Subcutaneous abdominal adipose tissue (tissue), 5 donors: ENCODE data around the gene FAF1.

ENCODE experiments used
- H3K27ac ChIP-seq: one replicate; pipeline ENCODE4 v1.7.0; 2013; ENCODE audit warnings: low read depth, mild to moderate bottlenecking, inconsistent platforms, low read length, moderate library complexity
- H3K27me3 ChIP-seq, 5 donors: one replicate each; pipeline ENCODE4 v1.7.0; 2013; ENCODE audit warnings: low read length in 5 of 5, inconsistent platforms in 1 of 5; ENCODE audit not compliant: control insufficient read depth in 5 of 5, insufficient read depth in 4 of 5
- H3K36me3 ChIP-seq, 5 donors: one replicate each; pipeline ENCODE4 v1.7.0; 2013; ENCODE audit warnings: low read length in 5 of 5; ENCODE audit not compliant: control insufficient read depth in 5 of 5, insufficient read depth in 5 of 5
- H3K4me1 ChIP-seq, 5 donors: one replicate each; pipeline ENCODE4 v1.7.0; 2013; ENCODE audit warnings: low read length in 5 of 5, mild to moderate bottlenecking in 3 of 5, moderate library complexity in 1 of 5; ENCODE audit not compliant: control insufficient read depth in 5 of 5, insufficient read depth in 5 of 5
- H3K4me3 ChIP-seq, 5 donors: one replicate each; pipeline ENCODE4 v1.7.0; 2013; ENCODE audit warnings: low read length in 5 of 5, low read depth in 1 of 5
- H3K9ac ChIP-seq, 5 donors: one replicate each; pipeline ENCODE4 v1.7.0; 2013; ENCODE audit warnings: low read length in 5 of 5, mild to moderate bottlenecking in 4 of 5, moderate library complexity in 3 of 5
- H3K9me3 ChIP-seq, 5 donors: one replicate each; pipeline ENCODE4 v1.7.0; 2013; ENCODE audit warnings: low read length in 5 of 5; ENCODE audit not compliant: control insufficient read depth in 5 of 5
- donor health status: healthy.
- donor health status: healthy.
- donor health status: healthy.
- donor health status: healthy.
- donor health status: healthy.

FAF1 gene

GRCh38 chr1:50521703-50522102, 438.4 kb downstream of the FAF1 start:
- Histone ChIP-seq H3K9me3 (peaks cover 0 to 8% (median 0%) of the 10 kb centered on the region in 5 donors), H3K36me3 (peaks cover 5 to 29% (median 9%) of the 10 kb centered on the region in 5 donors), H3K4me1 (no peaks in the 10 kb centered on the region), H3K27me3 (no peaks in the 10 kb centered on the region), H3K4me3 (no peak overlapping the region), H3K27ac (no peak overlapping the region), H3K9ac (no peak overlapping the region)

GRCh38 chr1:50517488-50517887, 442.6 kb downstream of the FAF1 start:
- no peak overlapping the region for H3K4me3 ChIP-seq
- H3K9ac ChIP-seq, result no peak overlapping the region
- H3K27me3 ChIP-seq, result no peaks in the 10 kb centered on the region
- no peaks in the 10 kb centered on the region for H3K4me1 ChIP-seq
- no peak overlapping the region for H3K27ac ChIP-seq
- H3K9me3 ChIP-seq, result no peaks in the 10 kb centered on the region
- peaks cover 2 to 39% (median 17%) of the 10 kb centered on the region in 5 donors for H3K36me3 ChIP-seq

GRCh38 chr1:50516056-50516455, 444.0 kb downstream of the FAF1 start:
- no peaks in the 10 kb centered on the region for H3K4me1 ChIP-seq
- no peak overlapping the region for H3K27ac ChIP-seq
- no peaks in the 10 kb centered on the region for H3K9me3 ChIP-seq
- no peak overlapping the region for H3K9ac ChIP-seq
- no peak overlapping the region for H3K4me3 ChIP-seq
- H3K36me3 ChIP-seq, result peaks cover 2 to 36% (median 17%) of the 10 kb centered on the region in 5 donors
- no peaks in the 10 kb centered on the region for H3K27me3 ChIP-seq

- Histone ChIP-seq H3K36me3 (peaks cover 0 to 40% (median 14%) of the 10 kb centered on the region in 5 donors), H3K27ac (no peak overlapping the region)
Measured at GRCh38 chr1:50508040-50508586, 452.0 kb downstream of the FAF1 start.

DNA sequence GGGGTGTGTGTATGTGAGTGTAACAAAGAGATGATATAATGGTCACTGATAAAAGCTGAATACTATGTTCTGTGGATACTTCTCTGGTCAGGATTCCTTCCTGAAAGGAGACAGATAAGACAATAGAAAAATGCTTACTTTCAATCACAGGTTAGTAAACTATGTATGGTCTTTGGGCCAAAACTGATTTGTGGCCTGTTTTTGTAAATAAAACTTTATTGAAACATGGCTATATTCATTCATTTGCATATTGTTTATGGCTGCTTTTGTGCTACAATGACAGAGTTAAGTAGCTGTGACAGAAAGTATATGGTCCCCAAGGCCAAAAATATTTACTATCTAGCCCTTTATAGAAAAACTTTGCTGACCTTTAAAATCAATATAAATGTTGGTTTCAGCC, 454.6 kb downstream of the FAF1 start:
- Histone ChIP-seq H3K36me3 (peaks cover 2 to 44% (median 19%) of the 10 kb centered on the region in 5 donors), H3K4me1 (no peaks in the 10 kb centered on the region), H3K27ac (no peak overlapping the region), H3K27me3 (no peaks in the 10 kb centered on the region), H3K9ac (no peak overlapping the region), H3K4me3 (no peak overlapping the region), H3K9me3 (peaks cover 0 to 30% (median 11%) of the 10 kb centered on the region in 5 donors)

More at GRCh38 chr1:50508040-50508586, 452.0 kb downstream of the FAF1 start:
- H3K9me3 ChIP-seq, result peaks cover 0 to 16% (median 8%) of the 10 kb centered on the region in 5 donors
- no peak overlapping the region for H3K4me3 ChIP-seq
- no peaks in the 10 kb centered on the region for H3K4me1 ChIP-seq
- no peaks in the 10 kb centered on the region for H3K27me3 ChIP-seq
- H3K9ac ChIP-seq, result no peak overlapping the region

GRCh38 chr1:50503515-50503914, 456.6 kb downstream of the FAF1 start:
- Histone ChIP-seq H3K9me3 (peaks cover 2 to 32% (median 11%) of the 10 kb centered on the region in 5 donors), H3K27me3 (no peaks in the 10 kb centered on the region), H3K27ac (no peak overlapping the region), H3K4me3 (no peak overlapping the region), H3K9ac (no peak overlapping the region), H3K4me1 (no peaks in the 10 kb centered on the region), H3K36me3 (peaks cover 2 to 49% (median 23%) of the 10 kb centered on the region in 5 donors)

GRCh38 chr1:50502147-50502546, 457.9 kb downstream of the FAF1 start:
- H3K9me3 ChIP-seq, result peaks cover 2 to 32% (median 11%) of the 10 kb centered on the region in 5 donors
- H3K36me3 ChIP-seq, result peaks cover 2 to 53% (median 23%) of the 10 kb centered on the region in 5 donors
- no peak overlapping the region for H3K4me3 ChIP-seq
- H3K4me1 ChIP-seq, result no peaks in the 10 kb centered on the region
- H3K27me3 ChIP-seq, result no peaks in the 10 kb centered on the region
- no peak overlapping the region for H3K9ac ChIP-seq
- no peak overlapping the region for H3K27ac ChIP-seq

DNA sequence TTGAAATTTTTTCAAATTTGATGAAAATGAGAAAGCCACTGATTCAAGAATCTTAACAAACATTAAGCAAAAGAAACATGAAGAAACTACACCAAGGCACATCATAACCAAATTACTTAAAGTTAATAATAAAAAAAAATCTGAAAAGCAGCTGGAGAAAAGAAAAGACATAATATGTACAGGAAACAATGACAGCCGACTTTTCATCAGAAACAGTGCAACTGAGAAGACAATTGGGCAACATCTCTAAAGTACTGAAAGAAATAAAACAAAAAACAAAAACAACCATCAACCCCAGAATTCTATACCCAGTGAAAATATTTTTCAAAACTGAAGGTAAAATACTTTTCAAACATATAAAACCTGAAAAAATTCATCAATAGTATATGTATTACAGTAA, 463.1 kb downstream of the FAF1 start:
- H3K9ac ChIP-seq, result no peak overlapping the region
- H3K9me3 ChIP-seq, result peaks cover 1 to 21% (median 2%) of the 10 kb centered on the region in 5 donors
- no peak overlapping the region for H3K27ac ChIP-seq
- no peaks in the 10 kb centered on the region for H3K4me1 ChIP-seq
- H3K27me3 ChIP-seq, result no peaks in the 10 kb centered on the region
- H3K4me3 ChIP-seq, result no peak overlapping the region
- H3K36me3 ChIP-seq, result peaks cover 2 to 34% (median 8%) of the 10 kb centered on the region in 5 donors

DNA sequence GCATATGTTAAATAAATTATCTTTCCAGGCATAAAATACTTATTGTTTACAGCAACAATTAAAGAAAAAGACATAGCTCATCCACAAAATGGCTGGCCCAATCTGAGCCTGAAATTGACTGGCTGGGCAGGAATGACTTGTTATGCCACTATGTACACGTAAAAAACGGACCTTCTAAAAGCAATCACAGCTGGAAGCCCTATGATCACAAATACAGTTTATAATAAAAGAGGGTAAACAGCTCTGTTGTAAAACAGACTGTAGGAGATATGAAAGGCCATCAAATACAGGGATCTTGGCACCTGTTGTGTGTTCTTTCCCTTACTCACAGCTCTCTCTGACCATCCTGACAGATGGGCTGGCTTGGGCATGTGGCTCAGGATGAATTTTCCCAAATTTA, 466.4 kb downstream of the FAF1 start:
- peaks cover 0 to 8% (median 2%) of the 10 kb centered on the region in 5 donors for H3K9me3 ChIP-seq
- no peak overlapping the region for H3K4me3 ChIP-seq
- H3K27ac ChIP-seq, result no peak overlapping the region
- H3K36me3 ChIP-seq, result peaks cover 15 to 51% (median 30%) of the 10 kb centered on the region in 5 donors
- no peak overlapping the region for H3K9ac ChIP-seq
- H3K27me3 ChIP-seq, result no peaks in the 10 kb centered on the region
- H3K4me1 ChIP-seq, result no peaks in the 10 kb centered on the region

DNA sequence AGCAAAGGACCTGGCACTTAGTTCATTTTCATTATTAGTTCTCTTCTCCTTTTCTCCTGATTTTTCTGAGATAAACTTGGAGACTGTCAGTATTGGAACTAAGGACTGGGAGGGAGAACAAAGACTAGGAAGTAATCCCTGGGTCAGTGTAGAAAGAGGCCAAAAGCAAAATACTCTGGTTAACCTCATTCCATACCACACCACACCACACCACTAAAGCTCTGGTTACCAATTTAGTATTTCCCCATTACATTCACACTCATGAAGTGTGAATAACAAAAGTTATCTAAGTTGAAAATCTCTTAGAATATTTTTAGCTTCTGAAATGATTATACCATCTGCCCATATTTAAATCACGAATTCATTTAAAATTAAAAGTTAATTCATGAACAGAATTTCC, 467.9 kb downstream of the FAF1 start:
- H3K9ac ChIP-seq, result no peak overlapping the region
- no peaks in the 10 kb centered on the region for H3K27me3 ChIP-seq
- no peak overlapping the region for H3K27ac ChIP-seq
- H3K4me1 ChIP-seq, result no peaks in the 10 kb centered on the region
- H3K9me3 ChIP-seq, result peaks cover 0 to 8% (median 2%) of the 10 kb centered on the region in 5 donors
- H3K4me3 ChIP-seq, result no peak overlapping the region
- H3K36me3 ChIP-seq, result peaks cover 18 to 60% (median 39%) of the 10 kb centered on the region in 5 donors
